ENCODE data around the gene KIAA0232. TPM values are rescaled to one million over a fixed set of nuclear protein-coding genes. Genes with fewer than 3 reads are reported as not detected.

KIAA0232 gene
- total RNA-seq, 1 experiment from 2014 or later: 15.6 TPM

DNA sequence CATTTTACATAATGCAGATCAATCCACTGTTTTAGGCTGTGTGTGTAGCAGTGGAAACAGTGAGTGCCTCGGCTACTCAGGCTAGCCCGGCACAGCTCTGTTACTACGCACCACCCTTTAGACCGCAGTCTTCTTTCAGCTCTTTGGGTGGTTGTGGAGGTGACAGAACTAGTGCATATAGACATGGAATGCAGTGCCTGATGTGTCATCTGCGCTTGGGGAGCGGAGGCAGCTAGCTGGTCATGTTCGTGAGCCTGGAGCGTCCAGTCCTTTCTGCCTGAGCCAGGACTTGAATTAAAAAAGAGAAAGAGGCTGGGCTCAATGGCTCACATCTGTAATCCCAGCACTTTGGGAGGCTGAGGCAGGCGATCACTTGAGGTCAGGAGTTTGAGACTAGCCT, 131.9 kb downstream of the KIAA0232 start:
- ChIA-PET CTCF (interaction anchor here (1.6 kb wide), 2 partner anchors 59 to 156 kb away, joined by 5 to 9 read pairs; no protein-coding TSS in a partner anchor), POLR2A (interaction anchor here (1.0 kb wide), 1 partner anchor 28 kb away, joined by 3 read pairs; no protein-coding TSS in a partner anchor)
- Mint-ChIP-seq H3K4me1 (ENCODE audit: insufficient read depth, unreplicated experiment) (peaks cover 32% of the 10 kb centered on the region), H3K36me3 (ENCODE audit: insufficient read depth, unreplicated experiment) (no peaks in the 10 kb centered on the region), H3K27me3 (ENCODE audit: insufficient read depth, unreplicated experiment) (no peaks in the 10 kb centered on the region), H3K27ac (ENCODE audit: low read depth, unreplicated experiment) (no peak overlapping the region), H3K9me3 (ENCODE audit: unreplicated experiment) (no peaks in the 10 kb centered on the region), H3K4me3 (ENCODE audit: unreplicated experiment) (no peak overlapping the region)
- BruUV-seq (replicated peaks): no TSS peak
- TF ChIP-seq, protein P1, sequence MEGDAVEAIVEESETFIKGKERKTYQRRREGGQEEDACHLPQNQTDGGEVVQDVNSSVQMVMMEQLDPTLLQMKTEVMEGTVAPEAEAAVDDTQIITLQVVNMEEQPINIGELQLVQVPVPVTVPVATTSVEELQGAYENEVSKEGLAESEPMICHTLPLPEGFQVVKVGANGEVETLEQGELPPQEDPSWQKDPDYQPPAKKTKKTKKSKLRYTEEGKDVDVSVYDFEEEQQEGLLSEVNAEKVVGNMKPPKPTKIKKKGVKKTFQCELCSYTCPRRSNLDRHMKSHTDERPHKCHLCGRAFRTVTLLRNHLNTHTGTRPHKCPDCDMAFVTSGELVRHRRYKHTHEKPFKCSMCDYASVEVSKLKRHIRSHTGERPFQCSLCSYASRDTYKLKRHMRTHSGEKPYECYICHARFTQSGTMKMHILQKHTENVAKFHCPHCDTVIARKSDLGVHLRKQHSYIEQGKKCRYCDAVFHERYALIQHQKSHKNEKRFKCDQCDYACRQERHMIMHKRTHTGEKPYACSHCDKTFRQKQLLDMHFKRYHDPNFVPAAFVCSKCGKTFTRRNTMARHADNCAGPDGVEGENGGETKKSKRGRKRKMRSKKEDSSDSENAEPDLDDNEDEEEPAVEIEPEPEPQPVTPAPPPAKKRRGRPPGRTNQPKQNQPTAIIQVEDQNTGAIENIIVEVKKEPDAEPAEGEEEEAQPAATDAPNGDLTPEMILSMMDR (IDR thresholded peaks at IDR 0.05; ENCODE audit: unreplicated experiment): no peak
- DNase-seq (ENCODE audit: unreplicated experiment): no peak
- intact Hi-C loops (cut with micrococcal nuclease): no loop called here

DNA sequence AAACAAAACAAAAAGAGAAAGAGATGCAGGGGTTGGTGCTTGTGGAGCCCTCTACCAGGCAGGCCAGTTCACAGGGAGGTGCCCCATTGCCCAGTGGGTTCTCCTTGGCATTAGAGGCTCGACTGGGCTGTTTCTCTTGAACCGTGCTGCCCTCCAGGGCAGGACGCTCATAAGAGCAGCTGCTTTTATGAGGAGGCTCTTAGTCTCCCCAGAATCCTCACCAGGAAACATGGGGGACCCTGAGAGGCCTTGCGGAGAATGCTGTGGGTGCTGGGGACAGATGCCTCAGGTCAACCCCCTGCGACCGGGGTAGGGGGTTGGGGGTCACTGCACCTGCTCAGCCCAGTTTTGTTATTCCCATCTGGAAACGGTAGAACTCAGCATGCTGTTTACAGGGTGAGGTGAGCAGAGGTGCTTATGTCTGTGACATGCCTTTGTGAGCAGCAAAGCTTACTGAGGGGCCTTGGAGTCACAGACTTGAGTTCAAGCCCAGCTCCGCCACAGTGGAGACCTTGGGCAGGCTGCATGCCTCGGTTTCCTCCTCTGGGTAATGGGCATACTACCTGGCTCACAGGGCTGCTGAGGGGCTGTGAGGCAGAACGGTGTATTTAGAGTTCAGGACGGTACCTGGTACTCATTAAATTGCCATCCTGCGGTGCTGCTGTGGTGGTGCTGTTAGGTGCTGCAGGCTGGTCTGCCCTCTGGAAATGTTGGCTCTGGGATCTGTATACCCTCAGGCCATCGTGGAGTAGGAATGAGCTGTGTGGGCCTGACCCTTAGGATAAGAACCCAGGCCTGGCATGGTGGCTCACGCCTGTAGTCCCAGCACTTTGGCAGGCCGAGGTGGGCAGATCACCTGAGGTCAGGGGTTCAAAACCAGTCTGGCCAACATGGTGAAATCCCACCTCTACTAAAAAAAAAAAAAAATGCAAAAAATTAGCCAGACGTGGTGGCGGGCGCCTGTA, 132.8 kb downstream of the KIAA0232 start:
- no peaks in the 10 kb centered on the region for H3K27me3 Mint-ChIP-seq (ENCODE audit: insufficient read depth, unreplicated experiment)
- BruUV-seq (replicated peaks): no TSS peak
- POLR2A ChIA-PET: interaction anchor here (0.6 to 0.8 kb wide), 2 partner anchors 69 to 204 kb away, joined by 3 read pairs; no protein-coding TSS in a partner anchor
- H3K4me1 Mint-ChIP-seq (ENCODE audit: insufficient read depth, unreplicated experiment): peaks cover 30% of the 10 kb centered on the region
- no peaks in the 10 kb centered on the region for H3K9me3 Mint-ChIP-seq (ENCODE audit: unreplicated experiment)
- intact Hi-C loops (cut with micrococcal nuclease): no loop called here
- no peaks in the 10 kb centered on the region for H3K36me3 Mint-ChIP-seq (ENCODE audit: insufficient read depth, unreplicated experiment)
- no peak overlapping the region for H3K27ac Mint-ChIP-seq (ENCODE audit: low read depth, unreplicated experiment)
- CTCF ChIA-PET: interaction anchor here (0.7 kb wide), 1 partner anchor 12 kb away, joined by 4 read pairs; no protein-coding TSS in a partner anchor
- no peak overlapping the region for H3K4me3 Mint-ChIP-seq (ENCODE audit: unreplicated experiment)
- no peak for DNase-seq (ENCODE audit: unreplicated experiment)
- TF ChIP-seq, protein P1 (IDR thresholded peaks at IDR 0.05; ENCODE audit: unreplicated experiment): no peak

DNA sequence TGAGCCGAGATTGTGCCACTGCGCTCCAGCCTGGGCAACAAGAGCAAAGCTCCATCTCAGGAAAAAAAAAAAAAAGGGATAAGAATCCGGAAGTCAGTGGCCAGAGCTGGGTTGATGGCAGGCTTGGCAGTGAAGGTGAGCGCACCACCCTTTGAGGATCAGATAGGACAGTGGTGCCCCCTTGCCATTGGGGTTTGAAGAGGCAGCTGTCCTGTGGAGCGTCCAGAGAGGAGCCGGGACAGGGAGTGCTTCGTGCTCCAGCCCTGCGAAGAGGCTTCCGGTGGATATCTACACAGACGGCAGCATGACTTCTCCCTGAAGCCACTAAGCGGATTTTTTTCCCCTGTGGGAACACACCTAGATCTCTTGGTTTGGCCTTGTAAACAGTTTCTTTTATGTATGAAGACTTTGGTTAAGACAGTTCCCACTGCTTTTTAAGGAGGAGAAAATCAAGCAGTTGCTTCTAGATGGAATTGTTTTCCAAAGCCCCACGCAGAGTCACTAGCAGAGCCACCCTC, 133.6 kb downstream of the KIAA0232 start:
- BruUV-seq (replicated peaks): no TSS peak
- POLR2A ChIA-PET: interaction anchor here (0.6 to 0.8 kb wide), 2 partner anchors 69 to 205 kb away, joined by 3 read pairs; no protein-coding TSS in a partner anchor
- H3K27me3 Mint-ChIP-seq (ENCODE audit: insufficient read depth, unreplicated experiment): no peaks in the 10 kb centered on the region
- TF ChIP-seq, protein P1 (IDR thresholded peaks at IDR 0.05; ENCODE audit: unreplicated experiment): no peak
- H3K27ac Mint-ChIP-seq (ENCODE audit: low read depth, unreplicated experiment): no peak overlapping the region
- peaks cover 22% of the 10 kb centered on the region for H3K4me1 Mint-ChIP-seq (ENCODE audit: insufficient read depth, unreplicated experiment)
- CTCF ChIA-PET: interaction anchor here (0.6 to 0.7 kb wide), 2 partner anchors 12 to 41 kb away, joined by 3 to 4 read pairs; no protein-coding TSS in a partner anchor
- H3K4me3 Mint-ChIP-seq (ENCODE audit: unreplicated experiment): no peak overlapping the region
- DNase-seq (ENCODE audit: unreplicated experiment): no peak
- no peaks in the 10 kb centered on the region for H3K9me3 Mint-ChIP-seq (ENCODE audit: unreplicated experiment)
- intact Hi-C loops (cut with micrococcal nuclease): no loop called here
- no peaks in the 10 kb centered on the region for H3K36me3 Mint-ChIP-seq (ENCODE audit: insufficient read depth, unreplicated experiment)
